Activated CD4-positive, alpha-beta T cell treated with anti-CD3 and anti-CD28 coated beads, Interleukin-2, amount 50 U/mL, for 16 hours (primary cell): ENCODE results near the gene ZNF417.
"Not testable (repeated sequence)": the region's sequence is repeated elsewhere in the genome, so short reads cannot be mapped to it uniquely, and the experiment has no call there.

Experiments used
- DNase-seq: peaks from one replicate; pipeline ENCODE4 v3.0.0-alpha.2; 2020

Gene ZNF417

GRCh38 chr19:57887195-57887941 is 29.0 kb downstream of the ZNF417 start:
- no peak for DNase-seq

GRCh38 chr19:57886046-57886445 is 30.3 kb downstream of the ZNF417 start:
- DNase-seq = no peak

GRCh38 chr19:57873883-57874799 is 42.3 kb downstream of the ZNF417 start:
- DNase-seq = not testable (repeated sequence)

- DNase-seq = no peak
Measured at GRCh38 chr19:57872450-57872849, 43.9 kb downstream of the ZNF417 start.

- DNase-seq = no peak
Measured at GRCh38 chr19:57870225-57870624, 46.2 kb downstream of the ZNF417 start.

- DNase-seq = not testable (repeated sequence)
Measured at GRCh38 chr19:57869655-57870054, 46.7 kb downstream of the ZNF417 start.

- no peak for DNase-seq
Measured at GRCh38 chr19:57867868-57868492, 48.4 kb downstream of the ZNF417 start.
